BLaER1 (cell line): ENCODE results near the gene DYRK1A.

Experiments
- H3K27ac ChIP-seq: shearing (Covaris generic); formaldehyde crosslinking; 2 replicates; pipeline ENCODE4 v1.8.1; 2022
- H3K27me3 ChIP-seq: shearing (Covaris generic); formaldehyde crosslinking; 2 replicates; pipeline ENCODE4 v1.8.1; 2022
- H3K36me3 ChIP-seq: shearing (Covaris generic); formaldehyde crosslinking; 2 replicates; pipeline ENCODE4 v1.8.1; 2022
- H3K4me1 ChIP-seq: shearing (Covaris generic); formaldehyde crosslinking; 2 replicates; pipeline ENCODE4 v1.8.1; 2022
- H3K4me2 ChIP-seq: shearing (Covaris generic); formaldehyde crosslinking; 2 replicates; pipeline ENCODE4 v1.8.1; 2022
- H3K4me3 ChIP-seq: shearing (Covaris generic); formaldehyde crosslinking; 2 replicates; pipeline ENCODE4 v1.8.1; 2022
- H3K9ac ChIP-seq: shearing (Covaris generic); formaldehyde crosslinking; 2 replicates; pipeline ENCODE4 v1.8.1; 2022
- H3K9me3 ChIP-seq: shearing (Covaris generic); formaldehyde crosslinking; 2 replicates; pipeline ENCODE4 v1.8.1; 2022
- H4K20me1 ChIP-seq: shearing (Covaris generic); formaldehyde crosslinking; 2 replicates; pipeline ENCODE4 v1.8.1; 2022
- Cebpa-rat ChIP-seq: shearing (Covaris generic); IDR thresholded peaks from 2 replicates; pipeline ENCODE4 v1.8.1; 2022

The DYRK1A gene

GRCh38 chr21:37383784-37384311 is 17.3 kb downstream of the DYRK1A start:
- H3K27ac ChIP-seq = no peak overlapping the region
- H4K20me1 ChIP-seq = peaks cover 100% of the 10 kb centered on the region

GRCh38 chr21:37384416-37384815 is 17.8 kb downstream of the DYRK1A start:
- H3K36me3 ChIP-seq = peaks cover 67% of the 10 kb centered on the region

More at GRCh38 chr21:37383784-37384311, 17.3 kb downstream of the DYRK1A start:
- H3K9ac ChIP-seq = no peak overlapping the region
- TF ChIP-seq Cebpa-rat = no peak
- H3K36me3 ChIP-seq = peaks cover 65% of the 10 kb centered on the region
- H3K4me2 ChIP-seq = no peak overlapping the region
- peaks cover 56% of the 10 kb centered on the region for H3K9me3 ChIP-seq
- H3K27me3 ChIP-seq = no peaks in the 10 kb centered on the region
- peaks cover 13% of the 10 kb centered on the region for H3K4me1 ChIP-seq
- H3K4me3 ChIP-seq = no peak overlapping the region

DNA sequence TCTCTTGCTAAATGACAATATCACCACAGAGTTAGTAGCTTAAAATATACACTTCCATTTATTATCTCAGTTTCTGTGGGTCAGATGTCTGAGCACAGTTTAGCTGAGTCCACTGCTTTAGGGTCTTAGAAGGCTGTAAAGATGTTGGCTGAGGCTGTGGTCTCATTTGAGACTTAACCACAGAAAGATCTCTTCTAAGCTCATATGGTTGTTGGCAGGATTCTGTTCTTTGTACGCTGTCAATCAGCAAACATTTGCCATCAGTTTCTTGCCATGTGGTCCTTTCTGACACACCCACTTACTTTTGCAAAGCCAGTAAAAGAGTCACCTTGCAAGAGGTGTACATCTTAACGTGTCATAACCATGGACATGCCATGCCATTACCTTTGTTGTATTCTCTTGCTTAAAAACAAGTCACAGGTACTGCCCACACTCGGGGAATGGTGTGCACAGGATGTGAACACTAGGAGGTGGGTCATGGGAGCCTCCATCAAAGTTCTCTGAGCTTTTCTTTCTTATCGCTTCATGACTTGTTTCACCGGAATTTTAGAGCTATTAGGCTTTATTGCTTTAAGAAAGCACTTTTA is 18.7 kb downstream of the DYRK1A start:
- Histone ChIP-seq H3K4me2 (no peak overlapping the region), H3K9ac (no peak overlapping the region), H3K4me1 (peaks cover 13% of the 10 kb centered on the region; the same call in 1 of the 2 replicates), H3K4me3 (no peak overlapping the region), H3K27ac (no peak overlapping the region), H3K36me3 (peaks cover 76% of the 10 kb centered on the region), H3K27me3 (no peaks in the 10 kb centered on the region), H3K9me3 (peaks cover 59% of the 10 kb centered on the region), H4K20me1 (peaks cover 100% of the 10 kb centered on the region)
- TF ChIP-seq Cebpa-rat = no peak

More at GRCh38 chr21:37384416-37384815, 17.8 kb downstream of the DYRK1A start:
- no peak overlapping the region for H3K4me2 ChIP-seq
- H4K20me1 ChIP-seq = peaks cover 100% of the 10 kb centered on the region
- no peak overlapping the region for H3K4me3 ChIP-seq
- no peak overlapping the region for H3K27ac ChIP-seq
- no peak overlapping the region for H3K9ac ChIP-seq
- no peak for TF ChIP-seq Cebpa-rat
- peaks cover 56% of the 10 kb centered on the region for H3K9me3 ChIP-seq
- H3K4me1 ChIP-seq = peaks cover 13% of the 10 kb centered on the region; the same call in 1 of the 2 replicates
- H3K27me3 ChIP-seq = no peaks in the 10 kb centered on the region

GRCh38 chr21:37386151-37386550 is 19.6 kb downstream of the DYRK1A start:
- Histone ChIP-seq H3K36me3 (peaks cover 76% of the 10 kb centered on the region), H3K4me2 (no peak overlapping the region), H3K9ac (no peak overlapping the region), H3K9me3 (peaks cover 59% of the 10 kb centered on the region), H3K4me3 (no peak overlapping the region), H3K4me1 (peaks cover 13% of the 10 kb centered on the region; the same call in 1 of the 2 replicates), H4K20me1 (peaks cover 100% of the 10 kb centered on the region), H3K27me3 (no peaks in the 10 kb centered on the region), H3K27ac (no peak overlapping the region)
- no peak for TF ChIP-seq Cebpa-rat

DNA sequence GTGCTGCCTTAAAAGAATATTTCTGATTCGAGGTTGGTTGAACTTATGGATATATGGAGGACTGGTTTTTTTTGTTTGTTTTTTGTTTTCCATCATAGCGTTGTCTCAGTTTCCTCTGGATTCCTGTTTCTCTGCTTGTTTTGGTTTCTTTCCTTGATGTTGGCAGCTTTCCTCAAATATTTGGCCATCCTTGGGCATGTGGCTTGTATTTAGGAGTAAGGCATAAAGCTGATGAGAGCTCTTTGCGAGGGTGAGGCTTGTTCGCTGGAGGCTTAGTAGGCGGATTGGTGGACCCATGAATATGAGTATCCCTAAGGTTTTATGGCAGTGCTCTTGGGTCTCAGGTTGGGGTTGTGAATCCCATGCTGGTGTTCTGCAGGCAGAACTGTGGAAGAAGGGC is 22.9 kb downstream of the DYRK1A start:
- no peak overlapping the region for H3K4me2 ChIP-seq
- no peak overlapping the region for H3K27ac ChIP-seq
- H3K36me3 ChIP-seq = peaks cover 84% of the 10 kb centered on the region
- H3K9ac ChIP-seq = no peak overlapping the region
- no peak for TF ChIP-seq Cebpa-rat
- H3K27me3 ChIP-seq = no peaks in the 10 kb centered on the region
- H3K4me3 ChIP-seq = no peak overlapping the region
- peaks cover 58% of the 10 kb centered on the region for H3K9me3 ChIP-seq
- peaks cover 100% of the 10 kb centered on the region for H4K20me1 ChIP-seq
- no peaks in the 10 kb centered on the region for H3K4me1 ChIP-seq

GRCh38 chr21:37391666-37392065 is 25.1 kb downstream of the DYRK1A start:
- no peak overlapping the region for H3K27ac ChIP-seq
- H4K20me1 ChIP-seq = peaks cover 100% of the 10 kb centered on the region
- TF ChIP-seq Cebpa-rat = no peak

DNA sequence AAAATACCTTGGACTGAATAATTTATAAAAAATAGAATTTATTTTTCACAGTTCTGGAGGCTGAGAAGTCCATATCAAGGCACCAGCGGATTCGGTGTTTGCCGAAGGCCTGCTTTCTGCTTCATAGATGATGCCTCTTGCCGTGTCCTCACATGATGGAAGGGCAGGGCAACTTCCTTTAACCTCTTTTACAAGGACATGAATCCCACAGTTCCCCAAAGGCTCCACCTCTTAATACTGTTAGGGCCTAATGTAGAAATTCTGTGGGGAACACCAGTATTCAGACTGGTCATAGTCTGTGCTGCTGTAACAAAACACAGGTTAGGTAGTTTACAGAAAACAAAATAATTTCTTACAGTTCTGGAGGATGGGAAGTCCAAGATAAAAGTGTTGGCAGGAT is 25.9 kb downstream of the DYRK1A start:
- TF ChIP-seq Cebpa-rat = no peak
- H3K27me3 ChIP-seq = no peaks in the 10 kb centered on the region
- no peak overlapping the region for H3K4me2 ChIP-seq
- H3K9me3 ChIP-seq = peaks cover 60% of the 10 kb centered on the region
- no peak overlapping the region for H3K27ac ChIP-seq
- no peak overlapping the region for H3K9ac ChIP-seq
- peaks cover 80% of the 10 kb centered on the region for H3K36me3 ChIP-seq
- H3K4me3 ChIP-seq = no peak overlapping the region
- H4K20me1 ChIP-seq = peaks cover 100% of the 10 kb centered on the region
- no peaks in the 10 kb centered on the region for H3K4me1 ChIP-seq

More at GRCh38 chr21:37391666-37392065, 25.1 kb downstream of the DYRK1A start:
- H3K36me3 ChIP-seq = peaks cover 78% of the 10 kb centered on the region
- H3K27me3 ChIP-seq = no peaks in the 10 kb centered on the region
- H3K9me3 ChIP-seq = peaks cover 60% of the 10 kb centered on the region
- no peaks in the 10 kb centered on the region for H3K4me1 ChIP-seq
- H3K4me2 ChIP-seq = no peak overlapping the region
- H3K9ac ChIP-seq = no peak overlapping the region
- H3K4me3 ChIP-seq = no peak overlapping the region

GRCh38 chr21:37393030-37393429 is 26.5 kb downstream of the DYRK1A start:
- no peak overlapping the region for H3K4me2 ChIP-seq
- no peaks in the 10 kb centered on the region for H3K27me3 ChIP-seq
- H3K9me3 ChIP-seq = peaks cover 60% of the 10 kb centered on the region
- H3K4me1 ChIP-seq = no peaks in the 10 kb centered on the region
- no peak for TF ChIP-seq Cebpa-rat
- H3K9ac ChIP-seq = no peak overlapping the region
- no peak overlapping the region for H3K4me3 ChIP-seq
- H3K36me3 ChIP-seq = peaks cover 79% of the 10 kb centered on the region
- H3K27ac ChIP-seq = no peak overlapping the region
- peaks cover 100% of the 10 kb centered on the region for H4K20me1 ChIP-seq

DNA sequence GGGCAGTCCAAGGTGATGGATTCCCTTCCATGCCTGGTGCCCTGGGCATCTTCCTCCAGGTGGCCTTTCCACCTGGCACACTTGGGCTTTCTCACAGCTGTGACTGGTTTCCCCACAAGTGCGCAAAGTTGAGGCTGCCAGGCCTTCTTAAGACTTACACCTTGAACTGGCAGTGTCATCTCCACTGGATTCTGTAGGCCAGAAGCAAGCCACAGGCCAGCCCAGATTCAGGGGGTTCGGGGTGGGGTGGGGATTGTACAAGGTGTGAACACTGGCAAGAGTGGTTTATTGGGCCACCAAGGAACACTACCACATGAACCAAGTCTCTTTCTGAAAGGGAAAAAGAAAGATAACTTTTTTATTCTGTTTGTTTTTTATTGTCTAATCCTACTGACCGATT is 27.2 kb downstream of the DYRK1A start:
- Histone ChIP-seq H3K4me3 (no peak overlapping the region), H3K36me3 (peaks cover 79% of the 10 kb centered on the region), H4K20me1 (peaks cover 100% of the 10 kb centered on the region), H3K4me2 (no peak overlapping the region), H3K4me1 (no peaks in the 10 kb centered on the region), H3K9ac (no peak overlapping the region), H3K27ac (no peak overlapping the region), H3K27me3 (no peaks in the 10 kb centered on the region), H3K9me3 (peaks cover 68% of the 10 kb centered on the region)
- no peak for TF ChIP-seq Cebpa-rat

DNA sequence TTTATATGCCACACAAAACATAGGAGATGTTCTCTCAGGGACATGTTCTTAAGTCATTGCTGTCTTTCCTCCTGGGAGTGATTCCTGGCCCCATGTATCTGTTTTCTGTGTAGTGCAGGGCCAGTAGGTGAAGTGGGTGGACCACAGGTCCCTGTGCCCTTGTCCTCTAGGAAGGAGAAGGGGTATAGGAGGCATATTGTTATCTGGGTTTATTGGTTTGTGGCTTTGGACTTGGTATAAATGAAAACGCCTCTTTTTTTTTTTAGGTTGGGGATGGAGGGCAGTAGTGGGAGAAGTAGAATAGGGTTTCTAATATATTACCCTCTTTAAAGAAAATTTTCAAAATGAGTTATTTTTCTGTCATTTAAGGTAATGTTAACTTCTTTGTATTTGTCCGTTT is 29.4 kb downstream of the DYRK1A start:
- no peak overlapping the region for H3K9ac ChIP-seq
- H3K4me1 ChIP-seq = no peaks in the 10 kb centered on the region
- H3K36me3 ChIP-seq = peaks cover 81% of the 10 kb centered on the region
- TF ChIP-seq Cebpa-rat = no peak
- H3K27ac ChIP-seq = no peak overlapping the region
- H4K20me1 ChIP-seq = peaks cover 100% of the 10 kb centered on the region
- H3K27me3 ChIP-seq = no peaks in the 10 kb centered on the region
- peaks cover 79% of the 10 kb centered on the region for H3K9me3 ChIP-seq
- no peak overlapping the region for H3K4me3 ChIP-seq
- no peak overlapping the region for H3K4me2 ChIP-seq
